Keratinocyte (primary cell): ENCODE results near the gene PI4KA. TPM values are rescaled to one million over a fixed set of nuclear protein-coding genes. Genes with fewer than 3 reads are reported as not detected.

Experiments used
- DNase-seq: peaks from one replicate; pipeline ENCODE4 v3.0.0-alpha.2; 2011; ENCODE audit warnings: low read depth, missing footprints, low spot score
- FAIRE-seq: peaks from 2 replicates; lab custom pipeline; 2011; peaks lifted over from hg19 to GRCh38; lab: Jason Lieb, UNC
- H2AFZ ChIP-seq: 2 replicates; pipeline ENCODE4 v1.6.0; 2012; ENCODE audit warnings: low read length, control low read depth, inconsistent platforms; ENCODE audit not compliant: control insufficient read depth
- H3K27ac ChIP-seq: 2 replicates; pipeline ENCODE4 v1.5.1; 2011; ENCODE audit warnings: low read length; ENCODE audit not compliant: control insufficient read depth, insufficient read depth
- H3K27me3 ChIP-seq: 3 replicates; pipeline ENCODE4 v1.6.0; 2011; ENCODE audit warnings: low read length; ENCODE audit not compliant: control insufficient read depth, insufficient read depth; ENCODE audit errors: extremely low read depth
- H3K36me3 ChIP-seq, 2 experiments: 2 replicates in 1 of 2; 3 replicates in 1 of 2; pipeline ENCODE4 v1.5.1; 2011; ENCODE audit warnings: low read length in 2 of 2, mild to moderate bottlenecking in 1 of 2; ENCODE audit not compliant: control insufficient read depth in 2 of 2, insufficient read depth in 2 of 2; ENCODE audit errors: extremely low read depth in 1 of 2
- H3K4me1 ChIP-seq: 3 replicates; pipeline ENCODE4 v1.5.1; 2011; ENCODE audit warnings: low read length; ENCODE audit not compliant: control insufficient read depth, insufficient read depth; ENCODE audit errors: extremely low read depth
- H3K4me2 ChIP-seq: 3 replicates; pipeline ENCODE4 v1.6.0; 2011; ENCODE audit warnings: low read depth, low read length; ENCODE audit not compliant: control insufficient read depth, insufficient read depth; ENCODE audit errors: extremely low read depth
- H3K4me3 ChIP-seq, 3 experiments: fragments of 200-600 bp in 1 of 3; sonication (generic) in 1 of 3; 2 replicates in 2 of 3; 3 replicates in 1 of 3; pipeline ENCODE4 v1.5.1; 2011 to 2016; ENCODE audit warnings: low read length in 3 of 3, mild to moderate bottlenecking in 3 of 3, control low read depth in 2 of 3, inconsistent platforms in 1 of 3, low read depth in 1 of 3, mixed read lengths in 1 of 3, mixed run types in 1 of 3, moderate library complexity in 1 of 3; ENCODE audit not compliant: control insufficient read depth in 2 of 3, insufficient read depth in 2 of 3; ENCODE audit errors: extremely low read depth in 1 of 3
- H3K79me2 ChIP-seq: 2 replicates; pipeline ENCODE4 v1.6.0; 2012; ENCODE audit warnings: low read length; ENCODE audit not compliant: control insufficient read depth, insufficient read depth
- H3K9ac ChIP-seq: 3 replicates; pipeline ENCODE4 v1.6.0; 2011; ENCODE audit warnings: low read length; ENCODE audit not compliant: control insufficient read depth, insufficient read depth; ENCODE audit errors: extremely low read depth
- H3K9me1 ChIP-seq: 3 replicates; pipeline ENCODE4 v1.6.0; 2011; ENCODE audit warnings: low read length; ENCODE audit not compliant: control insufficient read depth, insufficient read depth; ENCODE audit errors: extremely low read depth
- H3K9me3 ChIP-seq: 2 replicates; pipeline ENCODE4 v1.5.1; 2012; ENCODE audit warnings: low read depth, low read length; ENCODE audit not compliant: control insufficient read depth
- H4K20me1 ChIP-seq: 3 replicates; pipeline ENCODE4 v1.6.0; 2011; ENCODE audit warnings: low read length; ENCODE audit not compliant: control insufficient read depth, insufficient read depth; ENCODE audit errors: extremely low read depth
- EZH2 ChIP-seq: IDR thresholded peaks from one replicate; pipeline ENCODE4 v1.6.1; 2012; ENCODE audit warnings: inconsistent platforms, mild to moderate bottlenecking, low read length, moderate library complexity
- dilution Hi-C: fragments of 300-500 bp; cut with MboI; formaldehyde crosslinking; loops from one replicate; pipeline ENCODE4 v1.7.0; 2020; ENCODE audit warnings: low sequenced_read_pairs; ENCODE audit not compliant: extremely low pct_ligation_motif_present
- polyA plus RNA-seq, 5 experiments: library from polyadenylated mRNA; depleted of rRNA in 3 of 5; stranded (reverse) in 3 of 5; stranded (forward) in 1 of 5; unstranded in 1 of 5; fragments of >200 nt; gene quantifications; 1 replicate in 1 of 5; 2 replicates in 3 of 5; 3 replicates in 1 of 5; pipeline versions ENCODE4 v1.2.1 to v1.2.3, GENCODE V29; 2011 to 2012; ENCODE audit warnings: missing spikeins in 2 of 5, low read depth in 1 of 5, low replicate concordance in 1 of 5
- TF ChIP-seq, protein P1 (sequence below), 3 experiments: IDR thresholded peaks in 1 of 3; conservative IDR thresholded peaks in 1 of 3; optimal IDR thresholded peaks in 1 of 3; 2 replicates in 2 of 3; 3 replicates in 1 of 3; pipeline versions ENCODE3 to v1.5.1; 2011; ENCODE audit warnings: low read length in 3 of 3, mild to moderate bottlenecking in 3 of 3, moderate library complexity in 2 of 3, control low read depth in 1 of 3, inconsistent platforms in 1 of 3; ENCODE audit not compliant: insufficient read depth in 2 of 3; ENCODE audit errors: extremely low read depth in 1 of 3

PI4KA gene
- polyA plus RNA-seq, 1 donor (not counting 4 experiments of a cell fraction or from before 2014, with no cell fraction given), result 13.6 TPM

GRCh38 chr22:20794650-20795413, 63.8 kb downstream of the PI4KA start:
- Histone ChIP-seq H3K9me1 (no peaks in the 10 kb centered on the region), H4K20me1 (no peaks in the 10 kb centered on the region), H3K9ac (no peak overlapping the region), H3K4me2 (no peak overlapping the region), H3K4me3 (no peak overlapping the region), H3K27me3 (no peaks in the 10 kb centered on the region), H2AFZ (no peak overlapping the region), H3K4me1 (no peaks in the 10 kb centered on the region), H3K9me3 (no peaks in the 10 kb centered on the region), H3K79me2 (no peaks in the 10 kb centered on the region), H3K36me3 (peaks cover 15 to 36% of the 10 kb centered on the region in 2 experiments), H3K27ac (no peak overlapping the region)
- TF ChIP-seq, protein P1, sequence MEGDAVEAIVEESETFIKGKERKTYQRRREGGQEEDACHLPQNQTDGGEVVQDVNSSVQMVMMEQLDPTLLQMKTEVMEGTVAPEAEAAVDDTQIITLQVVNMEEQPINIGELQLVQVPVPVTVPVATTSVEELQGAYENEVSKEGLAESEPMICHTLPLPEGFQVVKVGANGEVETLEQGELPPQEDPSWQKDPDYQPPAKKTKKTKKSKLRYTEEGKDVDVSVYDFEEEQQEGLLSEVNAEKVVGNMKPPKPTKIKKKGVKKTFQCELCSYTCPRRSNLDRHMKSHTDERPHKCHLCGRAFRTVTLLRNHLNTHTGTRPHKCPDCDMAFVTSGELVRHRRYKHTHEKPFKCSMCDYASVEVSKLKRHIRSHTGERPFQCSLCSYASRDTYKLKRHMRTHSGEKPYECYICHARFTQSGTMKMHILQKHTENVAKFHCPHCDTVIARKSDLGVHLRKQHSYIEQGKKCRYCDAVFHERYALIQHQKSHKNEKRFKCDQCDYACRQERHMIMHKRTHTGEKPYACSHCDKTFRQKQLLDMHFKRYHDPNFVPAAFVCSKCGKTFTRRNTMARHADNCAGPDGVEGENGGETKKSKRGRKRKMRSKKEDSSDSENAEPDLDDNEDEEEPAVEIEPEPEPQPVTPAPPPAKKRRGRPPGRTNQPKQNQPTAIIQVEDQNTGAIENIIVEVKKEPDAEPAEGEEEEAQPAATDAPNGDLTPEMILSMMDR (optimal IDR thresholded peaks at IDR 0.05 in 1 of 3, IDR thresholded peaks at IDR 0.05 in 1 of 3, conservative IDR thresholded peaks at IDR 0.05 in 1 of 3; ENCODE audit: extremely low read depth in 1 of 3, insufficient read depth in 2 of 3, low read length in 3 of 3), result no peak
- TF ChIP-seq EZH2, result no peak
- dilution Hi-C loops, result no loop called here
- FAIRE-seq (no peak), DNase-seq (no peak)

- Histone ChIP-seq H4K20me1 (no peaks in the 10 kb centered on the region), H3K4me1 (no peaks in the 10 kb centered on the region), H3K4me3 (no peak overlapping the region), H2AFZ (no peak overlapping the region), H3K4me2 (no peak overlapping the region), H3K79me2 (no peaks in the 10 kb centered on the region), H3K9me1 (no peaks in the 10 kb centered on the region), H3K36me3 (peaks cover 15 to 31% of the 10 kb centered on the region in 2 experiments), H3K27me3 (no peaks in the 10 kb centered on the region), H3K27ac (no peak overlapping the region), H3K9ac (no peak overlapping the region), H3K9me3 (no peaks in the 10 kb centered on the region)
- dilution Hi-C loops, result no loop called here
- no peak for DNase-seq
- TF ChIP-seq, protein P1 (optimal IDR thresholded peaks at IDR 0.05 in 1 of 3, IDR thresholded peaks at IDR 0.05 in 1 of 3, conservative IDR thresholded peaks at IDR 0.05 in 1 of 3; ENCODE audit: extremely low read depth in 1 of 3, insufficient read depth in 2 of 3, low read length in 3 of 3), result no peak
- no peak for FAIRE-seq
Measured at GRCh38 chr22:20793748-20794649, 64.6 kb downstream of the PI4KA start.
